ENCODE data around the gene WDR35.
A peak's percentile ranks its signal among the peaks of the same experiment; 100 is the strongest.

WDR35 gene

GRCh38 chr2:20008703-20009102, 18.8 kb upstream of the WDR35 start:
- H3K9me3 ChIP-seq (ENCODE audit: control insufficient read depth, low read length): no peaks in the 10 kb centered on the region
- H3K27ac ChIP-seq (ENCODE audit: low read depth, low read length, severe bottlenecking): no peak overlapping the region
- H3K4me1 ChIP-seq (ENCODE audit: control insufficient read depth, insufficient read depth, low read length, poor library complexity, severe bottlenecking): peaks cover 10% of the 10 kb centered on the region
- H3K36me3 ChIP-seq (ENCODE audit: control insufficient read depth, insufficient read depth, low read length): peaks cover 5% of the 10 kb centered on the region
- 89 to 98% methylated on average over 4 to 5 of the region's 5 CpGs for WGBS, 2 experiments (ENCODE audit: insufficient coverage in 2 of 2)
- no peak overlapping the region for H3K4me3 ChIP-seq (ENCODE audit: extremely low read depth, insufficient read depth, low read length, poor library complexity, severe bottlenecking)

- Histone ChIP-seq H3K36me3 (ENCODE audit: control insufficient read depth, insufficient read depth, low read length) (peaks cover 5% of the 10 kb centered on the region), H3K4me1 (ENCODE audit: control insufficient read depth, insufficient read depth, low read length, poor library complexity, severe bottlenecking) (no peaks in the 10 kb centered on the region), H3K27ac (ENCODE audit: low read depth, low read length, severe bottlenecking) (no peak overlapping the region), H3K4me3 (ENCODE audit: extremely low read depth, insufficient read depth, low read length, poor library complexity, severe bottlenecking) (no peak overlapping the region), H3K9me3 (ENCODE audit: control insufficient read depth, low read length) (no peaks in the 10 kb centered on the region)
- 90 to 91% methylated on average over 16 to 17 of the region's 17 CpGs for WGBS, 2 experiments (ENCODE audit: insufficient coverage in 2 of 2)
These were observed 16.1 kb upstream of the WDR35 start for GRCh38 chr2:20005891-20006470.

- H3K9me3 ChIP-seq (ENCODE audit: control insufficient read depth, low read length): no peaks in the 10 kb centered on the region
These were observed 15.2 kb upstream of the WDR35 start for GRCh38 chr2:20005067-20005627.

GRCh38 chr2:20001361-20001863, 11.5 kb upstream of the WDR35 start:
- peaks cover 5% of the 10 kb centered on the region for H3K36me3 ChIP-seq (ENCODE audit: control insufficient read depth, insufficient read depth, low read length)
- H3K4me1 ChIP-seq (ENCODE audit: control insufficient read depth, insufficient read depth, low read length, poor library complexity, severe bottlenecking): no peaks in the 10 kb centered on the region
- no CpG with 5 or more reads among the region's 2 CpGs for WGBS, 2 experiments (ENCODE audit: insufficient coverage in 2 of 2)
- H3K9me3 ChIP-seq (ENCODE audit: control insufficient read depth, low read length): no peaks in the 10 kb centered on the region
- H3K27ac ChIP-seq (ENCODE audit: low read depth, low read length, severe bottlenecking): no peak overlapping the region
- H3K4me3 ChIP-seq (ENCODE audit: extremely low read depth, insufficient read depth, low read length, poor library complexity, severe bottlenecking): no peak overlapping the region

More at GRCh38 chr2:20005067-20005627, 15.2 kb upstream of the WDR35 start:
- Histone ChIP-seq H3K4me1 (ENCODE audit: control insufficient read depth, insufficient read depth, low read length, poor library complexity, severe bottlenecking) (no peaks in the 10 kb centered on the region), H3K4me3 (ENCODE audit: extremely low read depth, insufficient read depth, low read length, poor library complexity, severe bottlenecking) (no peak overlapping the region), H3K27ac (ENCODE audit: low read depth, low read length, severe bottlenecking) (no peak overlapping the region), H3K36me3 (ENCODE audit: control insufficient read depth, insufficient read depth, low read length) (peaks cover 5% of the 10 kb centered on the region)
- 85 to 88% methylated on average over 3 to 6 of the region's 10 CpGs for WGBS, 2 experiments (ENCODE audit: insufficient coverage in 2 of 2)

- Histone ChIP-seq H3K27ac (ENCODE audit: low read depth, low read length, severe bottlenecking) (no peak overlapping the region), H3K4me3 (ENCODE audit: extremely low read depth, insufficient read depth, low read length, poor library complexity, severe bottlenecking) (no peak overlapping the region), H3K36me3 (ENCODE audit: control insufficient read depth, insufficient read depth, low read length) (no peaks in the 10 kb centered on the region), H3K4me1 (ENCODE audit: control insufficient read depth, insufficient read depth, low read length, poor library complexity, severe bottlenecking) (peaks cover under 1% of the 10 kb centered on the region), H3K9me3 (ENCODE audit: control insufficient read depth, low read length) (no peaks in the 10 kb centered on the region)
These were observed 3.8 kb upstream of the WDR35 start for GRCh38 chr2:19993731-19994130.

GRCh38 chr2:19991895-19992294, 2.0 kb upstream of the WDR35 start:
- no peak overlapping the region for H3K27ac ChIP-seq (ENCODE audit: low read depth, low read length, severe bottlenecking)
- no peaks in the 10 kb centered on the region for H3K9me3 ChIP-seq (ENCODE audit: control insufficient read depth, low read length)
- no peak overlapping the region for H3K4me3 ChIP-seq (ENCODE audit: extremely low read depth, insufficient read depth, low read length, poor library complexity, severe bottlenecking)
- peaks cover 8% of the 10 kb centered on the region for H3K4me1 ChIP-seq (ENCODE audit: control insufficient read depth, insufficient read depth, low read length, poor library complexity, severe bottlenecking)
- no CpG with 5 or more reads among the region's 1 CpG for WGBS, 2 experiments (ENCODE audit: insufficient coverage in 2 of 2)
- H3K36me3 ChIP-seq (ENCODE audit: control insufficient read depth, insufficient read depth, low read length): peaks cover 9% of the 10 kb centered on the region

GRCh38 chr2:19990416-19990728, 467 bp upstream of the WDR35 start:
- H3K36me3 ChIP-seq (ENCODE audit: control insufficient read depth, insufficient read depth, low read length): peaks cover 10% of the 10 kb centered on the region
- H3K4me1 ChIP-seq (ENCODE audit: control insufficient read depth, insufficient read depth, low read length, poor library complexity, severe bottlenecking): peaks cover 8% of the 10 kb centered on the region
- peak overlapping the region; percentile 83 for H3K4me3 ChIP-seq (ENCODE audit: extremely low read depth, insufficient read depth, low read length, poor library complexity, severe bottlenecking)
- no peaks in the 10 kb centered on the region for H3K9me3 ChIP-seq (ENCODE audit: control insufficient read depth, low read length)
- 36 to 77% methylated on average over 4 of the region's 10 CpGs for WGBS, 2 experiments (ENCODE audit: insufficient coverage in 2 of 2)
- no peak overlapping the region for H3K27ac ChIP-seq (ENCODE audit: low read depth, low read length, severe bottlenecking)

- Histone ChIP-seq H3K4me1 (ENCODE audit: control insufficient read depth, insufficient read depth, low read length, poor library complexity, severe bottlenecking) (peaks cover 8% of the 10 kb centered on the region), H3K9me3 (ENCODE audit: control insufficient read depth, low read length) (no peaks in the 10 kb centered on the region), H3K27ac (ENCODE audit: low read depth, low read length, severe bottlenecking) (peak overlapping the region; percentile 54), H3K4me3 (ENCODE audit: extremely low read depth, insufficient read depth, low read length, poor library complexity, severe bottlenecking) (peak overlapping the region; percentile 83), H3K36me3 (ENCODE audit: control insufficient read depth, insufficient read depth, low read length) (peaks cover 18% of the 10 kb centered on the region)
- WGBS, 2 experiments (ENCODE audit: insufficient coverage in 2 of 2): 0 to 3% methylated on average over 3 to 4 of the region's 8 CpGs
These were observed 601 bp downstream of the WDR35 start for GRCh38 chr2:19989342-19989666.

GRCh38 chr2:19988600-19988999, 1.3 kb downstream of the WDR35 start:
- peak overlapping the region; percentile 83 for H3K4me3 ChIP-seq (ENCODE audit: extremely low read depth, insufficient read depth, low read length, poor library complexity, severe bottlenecking)
- H3K9me3 ChIP-seq (ENCODE audit: control insufficient read depth, low read length): no peaks in the 10 kb centered on the region
- H3K4me1 ChIP-seq (ENCODE audit: control insufficient read depth, insufficient read depth, low read length, poor library complexity, severe bottlenecking): peaks cover 8% of the 10 kb centered on the region
- H3K36me3 ChIP-seq (ENCODE audit: control insufficient read depth, insufficient read depth, low read length): peaks cover 18% of the 10 kb centered on the region
- 70 to 100% methylated on average over 1 of the region's 2 CpGs for WGBS, 2 experiments (ENCODE audit: insufficient coverage in 2 of 2)
- no peak overlapping the region for H3K27ac ChIP-seq (ENCODE audit: low read depth, low read length, severe bottlenecking)

GRCh38 chr2:19987936-19988335, 2.0 kb downstream of the WDR35 start:
- 67% methylated on average over 1 of the region's 5 CpGs; no CpG with 5 or more reads in 1 of the 2 experiments for WGBS, 2 experiments (ENCODE audit: insufficient coverage in 2 of 2)
- H3K4me3 ChIP-seq (ENCODE audit: extremely low read depth, insufficient read depth, low read length, poor library complexity, severe bottlenecking): no peak overlapping the region

GRCh38 chr2:19982268-19982667, 7.6 kb downstream of the WDR35 start:
- Histone ChIP-seq H3K4me1 (ENCODE audit: control insufficient read depth, insufficient read depth, low read length, poor library complexity, severe bottlenecking) (peaks cover 5% of the 10 kb centered on the region), H3K36me3 (ENCODE audit: control insufficient read depth, insufficient read depth, low read length) (peaks cover 30% of the 10 kb centered on the region), H3K4me3 (ENCODE audit: extremely low read depth, insufficient read depth, low read length, poor library complexity, severe bottlenecking) (no peak overlapping the region), H3K27ac (ENCODE audit: low read depth, low read length, severe bottlenecking) (no peak overlapping the region), H3K9me3 (ENCODE audit: control insufficient read depth, low read length) (no peaks in the 10 kb centered on the region)
- WGBS, 2 experiments (ENCODE audit: insufficient coverage in 2 of 2): no CpG with 5 or more reads among the region's 1 CpG

More at GRCh38 chr2:19987936-19988335, 2.0 kb downstream of the WDR35 start:
- Histone ChIP-seq H3K9me3 (ENCODE audit: control insufficient read depth, low read length) (no peaks in the 10 kb centered on the region), H3K27ac (ENCODE audit: low read depth, low read length, severe bottlenecking) (no peak overlapping the region), H3K4me1 (ENCODE audit: control insufficient read depth, insufficient read depth, low read length, poor library complexity, severe bottlenecking) (peaks cover 11% of the 10 kb centered on the region), H3K36me3 (ENCODE audit: control insufficient read depth, insufficient read depth, low read length) (peaks cover 18% of the 10 kb centered on the region)
